NB4 (cell line): ENCODE results near the gene NUDT9.
"Not testable (repeated sequence)": the region's sequence is repeated elsewhere in the genome, so short reads cannot be mapped to it uniquely, and the experiment has no call there.

Experiments used
- POLR2A ChIP-seq: IDR thresholded peaks from 2 replicates; pipeline ENCODE4 v1.6.1; 2011; ENCODE audit warnings: mild to moderate bottlenecking; ENCODE audit not compliant: insufficient read length; ENCODE audit errors: extremely low read depth
- TF ChIP-seq, protein P1 (sequence below): IDR thresholded peaks from one replicate; pipeline ENCODE4 v1.5.1; 2012; ENCODE audit warnings: low read depth, low read length

DNA sequence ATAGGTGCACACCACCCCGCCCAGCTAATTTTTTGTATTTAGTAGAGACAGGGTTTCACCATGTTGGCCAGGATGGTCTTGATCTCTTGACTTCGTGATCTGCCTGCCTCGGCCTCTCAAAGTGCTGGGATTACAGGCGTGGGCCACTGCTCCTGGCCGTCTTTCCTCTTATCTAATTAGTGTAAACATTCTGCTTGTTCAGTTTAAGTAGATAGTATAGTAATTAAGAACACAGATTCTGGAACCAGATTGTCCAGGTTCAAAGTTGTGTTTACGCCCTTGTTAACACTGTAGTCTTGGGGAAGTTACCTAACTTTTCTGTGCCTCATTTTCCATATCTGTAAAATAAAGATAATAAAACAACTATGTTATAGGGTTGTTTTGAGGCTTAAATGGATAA lies 24.0 kb downstream of the NUDT9 start:
- TF ChIP-seq, protein P1, sequence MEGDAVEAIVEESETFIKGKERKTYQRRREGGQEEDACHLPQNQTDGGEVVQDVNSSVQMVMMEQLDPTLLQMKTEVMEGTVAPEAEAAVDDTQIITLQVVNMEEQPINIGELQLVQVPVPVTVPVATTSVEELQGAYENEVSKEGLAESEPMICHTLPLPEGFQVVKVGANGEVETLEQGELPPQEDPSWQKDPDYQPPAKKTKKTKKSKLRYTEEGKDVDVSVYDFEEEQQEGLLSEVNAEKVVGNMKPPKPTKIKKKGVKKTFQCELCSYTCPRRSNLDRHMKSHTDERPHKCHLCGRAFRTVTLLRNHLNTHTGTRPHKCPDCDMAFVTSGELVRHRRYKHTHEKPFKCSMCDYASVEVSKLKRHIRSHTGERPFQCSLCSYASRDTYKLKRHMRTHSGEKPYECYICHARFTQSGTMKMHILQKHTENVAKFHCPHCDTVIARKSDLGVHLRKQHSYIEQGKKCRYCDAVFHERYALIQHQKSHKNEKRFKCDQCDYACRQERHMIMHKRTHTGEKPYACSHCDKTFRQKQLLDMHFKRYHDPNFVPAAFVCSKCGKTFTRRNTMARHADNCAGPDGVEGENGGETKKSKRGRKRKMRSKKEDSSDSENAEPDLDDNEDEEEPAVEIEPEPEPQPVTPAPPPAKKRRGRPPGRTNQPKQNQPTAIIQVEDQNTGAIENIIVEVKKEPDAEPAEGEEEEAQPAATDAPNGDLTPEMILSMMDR, result not testable (repeated sequence)
- TF ChIP-seq POLR2A, result not testable (repeated sequence)
